ENCODE results near the gene MRPL1.

The MRPL1 gene

DNA sequence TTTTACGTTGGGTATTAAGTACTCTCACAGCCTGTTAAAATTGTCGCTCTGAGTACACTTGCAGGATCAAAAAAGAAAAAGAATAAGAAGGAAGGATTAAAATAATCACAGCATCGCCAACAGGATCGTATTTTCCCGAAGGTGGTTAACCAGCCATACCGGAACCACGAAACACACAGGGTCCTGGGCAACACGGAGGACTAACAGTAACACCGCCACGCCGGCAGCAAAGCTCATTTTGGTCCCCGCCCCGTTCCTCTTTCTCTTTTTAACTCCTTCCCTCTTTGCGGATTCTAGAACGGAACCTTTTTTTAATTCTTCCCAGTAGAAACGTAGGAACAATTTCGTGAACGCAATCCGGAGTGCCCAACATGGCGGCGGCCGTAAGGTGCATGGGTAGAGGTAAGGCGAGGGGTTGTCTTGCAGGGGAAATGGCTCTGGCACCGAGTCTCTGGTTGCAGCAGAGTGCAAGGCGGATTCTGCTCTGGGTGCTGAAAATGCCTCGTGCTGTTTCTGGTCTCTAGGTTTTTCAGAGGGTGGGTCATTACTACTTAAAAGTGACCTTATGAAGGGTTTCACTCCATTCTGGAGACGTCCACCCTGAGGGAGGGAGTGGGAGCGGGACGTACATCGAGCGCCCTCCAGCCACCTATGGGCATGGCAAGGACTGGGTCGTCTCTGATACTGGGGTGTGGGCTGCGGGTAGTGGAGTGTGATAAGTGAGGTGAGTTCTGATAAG is at the start of gene MRPL1:
MRPL1 (plus strand) TSS at position 353 of the 739 bp plus-strand sequence; CDS start at position 372, 19 bp downstream.
- DNase-seq = peak; percentile 96

DNA sequence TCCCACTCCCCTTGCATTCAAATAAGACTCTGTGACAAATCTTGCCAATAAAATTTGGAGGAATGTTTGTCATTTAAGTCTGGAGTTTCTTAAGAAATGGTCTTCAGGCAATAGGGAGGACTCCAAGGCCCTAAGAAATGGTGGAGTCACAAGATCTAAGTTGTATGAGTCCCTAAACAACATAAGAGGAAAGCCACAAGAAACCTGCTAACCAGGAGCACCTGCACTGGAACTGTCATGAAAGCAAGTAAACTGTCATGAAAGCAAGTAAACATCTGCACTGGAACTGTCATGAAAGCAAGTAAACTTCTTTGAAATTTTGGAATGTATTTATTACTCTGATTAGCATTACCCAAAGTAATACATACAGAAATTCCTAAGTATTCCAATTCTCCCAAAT is 47.0 kb upstream of the MRPL1 start:
- DNase-seq = peak; percentile 32

DNA sequence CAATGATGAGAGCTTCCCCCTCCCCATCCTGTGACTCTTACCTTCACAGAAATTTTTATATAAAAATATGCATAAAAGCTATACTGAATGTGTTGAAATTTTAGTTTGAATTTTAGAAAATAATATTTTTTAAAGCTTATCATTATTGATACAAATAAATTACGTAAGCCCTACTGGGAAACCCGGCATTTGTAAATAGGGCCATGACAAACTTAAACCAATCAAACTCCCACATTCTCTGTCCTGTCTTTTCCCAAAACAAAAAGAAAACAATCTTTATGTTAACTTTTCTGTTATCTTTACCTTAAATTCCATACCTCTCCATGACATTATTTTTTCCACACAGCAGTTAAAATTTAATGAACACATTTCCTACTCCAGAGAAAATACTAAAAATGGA is 46.1 kb upstream of the MRPL1 start:
- no peak for DNase-seq

DNA sequence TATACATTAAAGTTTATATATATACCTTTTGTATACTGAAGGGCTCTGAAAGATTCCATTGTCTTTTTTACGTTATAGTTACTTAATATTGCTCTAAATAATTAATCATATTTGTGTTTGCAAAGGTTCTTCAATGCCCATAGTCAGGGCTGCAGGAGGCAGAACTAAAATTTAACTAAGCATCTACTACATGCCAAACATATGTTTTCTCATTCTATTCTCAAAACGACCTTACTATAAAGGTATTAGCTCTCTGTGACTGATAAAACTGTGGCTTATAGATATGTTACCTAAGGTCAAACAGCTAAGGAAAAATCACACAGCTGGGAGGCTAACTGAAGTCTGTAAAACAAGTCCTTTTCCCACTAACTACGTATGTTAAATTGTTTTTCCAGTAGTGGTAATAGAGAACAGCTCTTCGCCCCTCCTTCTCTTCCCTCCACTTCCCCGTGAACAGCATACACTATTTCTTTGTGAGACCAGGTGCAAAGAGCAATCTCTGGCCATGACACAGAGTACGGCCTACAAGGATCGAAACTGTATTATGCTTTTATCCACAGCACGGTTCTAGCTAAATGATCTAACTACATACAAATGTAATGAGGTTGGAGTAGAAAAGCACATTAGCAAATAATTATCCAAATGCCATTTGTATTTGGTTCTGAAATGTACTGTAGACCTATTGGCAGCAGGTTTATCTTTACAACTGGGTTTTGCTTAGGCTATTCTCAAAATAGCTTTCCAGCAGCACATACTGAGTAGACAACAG is 45.1 kb upstream of the MRPL1 start:
- no peak for DNase-seq

DNA sequence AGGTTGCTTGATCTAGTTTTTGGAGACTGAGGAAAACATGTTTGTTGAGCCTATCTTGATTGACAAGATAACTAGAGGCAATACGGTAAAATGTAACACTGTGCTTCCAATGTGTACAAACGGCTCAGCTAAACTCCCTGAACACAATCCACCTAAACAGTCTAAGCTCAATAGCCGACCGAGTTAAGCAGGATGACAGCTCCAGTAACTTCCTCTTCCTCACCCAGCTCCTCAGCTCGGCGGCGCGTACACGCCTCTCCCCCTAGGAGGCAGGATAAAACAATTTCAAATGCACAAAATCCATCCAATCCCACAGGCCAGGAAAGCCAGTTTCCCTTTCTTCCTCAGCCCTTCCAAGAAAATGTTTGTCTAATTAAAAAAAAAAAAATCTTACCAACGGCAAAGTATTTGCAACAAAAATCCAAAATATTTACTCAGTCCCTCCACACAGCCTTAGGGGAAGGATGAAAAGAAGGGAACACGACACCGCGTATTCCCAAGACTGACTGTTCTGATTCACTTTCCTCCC is 44.5 kb upstream of the MRPL1 start:
- peak; percentile 46 for DNase-seq

DNA sequence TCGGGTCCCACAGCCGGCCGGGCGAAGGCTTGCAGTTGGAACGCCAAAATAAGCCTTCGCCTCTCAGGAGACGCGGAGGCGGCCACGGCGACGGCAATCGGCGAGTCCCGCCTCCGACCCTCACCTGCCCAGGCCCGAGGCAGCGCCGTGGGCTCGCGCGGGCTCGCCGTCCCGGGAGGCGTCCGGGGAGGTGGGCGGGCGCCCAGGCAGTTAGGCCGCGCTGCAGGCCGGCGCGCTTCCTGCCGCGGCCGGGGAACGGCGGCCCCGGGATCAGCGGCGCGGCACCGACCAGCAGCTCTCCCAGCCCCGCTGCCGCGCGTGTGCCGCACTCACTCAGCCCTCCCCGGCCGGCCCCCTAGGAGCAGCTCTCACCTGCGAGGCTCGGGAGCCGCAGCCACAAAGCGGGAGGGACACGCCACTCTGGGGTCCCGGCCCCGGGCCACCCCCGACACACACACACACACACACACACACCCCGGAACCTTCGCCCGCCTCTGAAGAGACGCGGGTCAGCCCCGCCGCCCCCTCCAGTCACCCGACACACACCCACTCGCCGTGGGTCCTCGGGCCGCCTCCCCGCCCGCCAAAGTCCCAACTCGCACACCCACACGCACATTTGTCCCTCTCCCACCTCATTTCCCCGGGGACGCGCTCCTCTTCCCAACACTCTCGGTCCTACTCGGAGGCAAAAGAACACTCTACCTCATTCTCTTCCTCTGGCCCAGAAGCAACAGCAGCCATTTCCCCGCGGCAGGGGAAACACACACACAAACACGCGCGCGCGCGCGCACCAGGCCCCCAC is 43.8 kb upstream of the MRPL1 start, which contains the start of gene CNOT6L:
CNOT6L (minus strand) TSS at position 767 of the 802 bp plus-strand sequence; CDS start at position 707, 60 bp downstream.
- DNase-seq = peak; percentile 87

DNA sequence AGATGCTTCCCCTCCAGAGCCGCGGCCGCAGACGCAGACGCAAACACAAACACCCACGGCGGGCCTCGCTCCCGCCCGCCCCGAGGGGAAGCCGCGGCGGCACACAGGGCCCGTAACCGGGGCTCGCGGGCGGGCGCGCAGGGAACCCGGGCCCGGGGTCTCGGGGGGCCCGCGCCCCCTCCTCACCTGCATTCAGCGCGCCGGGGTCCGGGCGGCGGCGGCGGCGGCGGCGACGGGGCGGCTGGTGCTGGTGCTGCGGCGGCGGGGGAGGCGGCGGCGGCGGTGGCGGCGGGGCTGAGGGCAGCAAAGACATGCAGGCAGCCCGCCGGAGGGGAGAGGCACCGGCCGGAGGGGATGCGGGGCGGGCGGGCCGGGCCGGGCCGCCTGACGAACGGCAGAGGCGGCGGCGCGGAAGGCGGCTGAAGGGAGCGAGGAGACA is 43.2 kb upstream of the MRPL1 start:
- no peak for DNase-seq

DNA sequence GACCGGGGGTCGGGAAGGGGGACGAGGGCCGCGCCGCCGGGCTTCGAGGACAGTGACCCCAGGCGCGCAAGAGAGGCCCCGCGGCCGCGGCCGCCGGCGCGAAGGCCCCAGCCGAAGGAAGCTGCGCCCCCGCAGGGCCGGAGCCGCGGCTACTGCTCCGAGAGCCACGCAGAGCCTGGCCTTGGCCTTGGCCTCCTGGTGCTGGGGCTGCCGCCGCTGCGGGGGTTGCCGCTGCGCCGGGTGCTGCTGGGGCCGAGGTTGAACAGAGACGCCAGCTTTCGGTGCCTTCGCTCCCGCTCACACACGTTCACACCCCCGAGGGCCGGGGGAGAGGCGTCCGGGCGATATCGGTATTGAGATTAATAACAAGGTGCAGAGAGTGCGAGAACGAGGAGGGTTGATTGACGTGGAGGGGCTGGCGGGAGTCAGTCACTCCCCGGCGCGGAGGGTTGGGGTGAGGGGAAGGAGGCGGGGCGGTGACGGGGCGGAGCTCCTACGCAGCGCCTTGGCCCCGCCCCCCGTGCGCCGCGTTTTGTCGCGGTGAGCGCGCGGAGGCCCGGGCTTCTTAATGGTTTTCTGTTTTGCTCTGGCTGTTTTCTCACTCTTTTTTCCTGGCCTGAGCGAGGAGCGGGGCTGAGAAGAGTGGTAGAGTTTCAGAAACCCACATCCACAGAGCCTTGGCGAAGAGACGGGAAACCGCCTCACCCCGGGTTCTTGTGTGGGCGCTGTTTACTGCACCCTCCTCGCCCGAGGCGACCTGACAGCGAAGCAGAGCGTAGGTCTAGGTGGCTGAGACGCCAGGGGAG is 42.6 kb upstream of the MRPL1 start:
- peak; percentile 92 for DNase-seq

DNA sequence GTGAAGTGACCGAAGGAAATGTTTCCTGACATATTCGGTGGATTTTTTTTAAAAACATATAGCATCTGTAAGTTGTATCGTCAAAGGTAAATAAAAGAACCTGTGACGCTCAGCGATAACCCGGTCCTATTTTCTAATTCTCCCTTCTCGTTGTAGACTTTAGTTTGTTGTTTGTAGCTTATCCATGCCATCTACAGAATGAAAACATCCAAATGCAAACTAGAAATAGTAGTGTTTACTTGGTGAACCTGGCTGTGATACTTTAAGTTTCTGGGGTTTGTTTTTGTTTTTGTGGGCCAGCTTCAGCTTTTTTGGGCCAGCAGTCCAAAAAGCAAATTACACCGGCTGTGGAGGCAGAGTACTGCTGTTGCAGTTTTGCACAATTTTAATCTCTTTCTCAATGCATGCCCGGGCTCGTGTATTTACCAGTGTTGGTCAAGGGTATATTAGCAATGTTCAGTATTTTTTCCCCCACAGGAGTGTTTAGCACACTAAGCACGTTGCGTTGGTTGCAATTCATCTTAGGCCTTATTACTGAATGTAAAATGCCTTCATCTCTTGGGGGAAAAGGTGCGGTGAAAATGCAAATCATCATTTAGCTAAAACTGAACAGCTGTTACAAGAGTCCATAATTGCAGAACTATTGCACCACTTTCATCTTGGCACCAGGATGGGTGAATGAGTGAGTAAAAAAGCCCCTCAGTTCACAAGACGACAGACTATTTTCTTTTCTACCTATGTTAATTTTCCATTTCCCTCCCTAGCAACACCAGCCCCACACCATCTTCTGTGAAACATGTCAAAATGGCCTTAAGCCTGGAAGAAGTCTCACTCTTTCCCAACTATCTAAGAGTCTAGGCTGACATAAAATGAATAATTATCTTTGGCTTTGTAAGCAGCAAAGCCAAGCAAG is 41.7 kb upstream of the MRPL1 start:
- no peak for DNase-seq

DNA sequence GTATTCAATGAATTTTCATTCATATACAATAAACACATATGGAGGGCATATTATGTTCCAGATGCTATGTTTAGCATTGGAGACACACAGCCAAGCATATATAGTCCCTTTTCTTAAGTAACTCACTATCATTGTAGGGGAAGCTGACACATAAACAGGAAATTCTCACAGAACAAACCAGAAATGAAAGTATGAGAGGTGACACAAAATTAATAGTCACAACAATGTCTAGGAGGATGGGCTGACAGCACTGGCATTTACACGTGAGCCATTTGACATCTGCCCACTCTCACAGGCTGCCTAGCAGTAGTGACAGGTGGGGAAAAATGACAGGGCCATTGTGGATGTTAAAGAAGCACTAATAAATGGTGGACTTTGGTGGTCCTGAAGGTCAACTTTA is 40.9 kb upstream of the MRPL1 start:
- DNase-seq = peak; percentile 87

DNA sequence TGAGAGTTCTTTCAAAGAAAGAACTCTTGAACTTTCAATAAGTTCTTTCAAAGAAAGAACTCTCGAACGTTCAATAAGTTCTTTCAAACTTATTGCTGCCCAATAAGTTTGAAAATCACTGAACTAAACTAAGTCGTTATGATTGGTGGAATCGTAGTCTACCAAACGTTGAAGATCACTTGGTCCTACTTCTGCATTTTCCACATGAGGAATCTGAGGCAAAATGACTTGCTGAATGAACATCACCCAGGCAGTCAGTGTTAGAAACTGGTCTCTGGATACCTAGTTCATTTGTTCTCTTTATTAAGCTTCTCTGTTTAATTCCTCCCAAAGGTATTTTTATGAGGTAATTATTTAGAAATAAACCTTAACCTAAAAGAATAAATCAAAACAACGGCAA is 36.4 kb upstream of the MRPL1 start:
- DNase-seq = no peak

DNA sequence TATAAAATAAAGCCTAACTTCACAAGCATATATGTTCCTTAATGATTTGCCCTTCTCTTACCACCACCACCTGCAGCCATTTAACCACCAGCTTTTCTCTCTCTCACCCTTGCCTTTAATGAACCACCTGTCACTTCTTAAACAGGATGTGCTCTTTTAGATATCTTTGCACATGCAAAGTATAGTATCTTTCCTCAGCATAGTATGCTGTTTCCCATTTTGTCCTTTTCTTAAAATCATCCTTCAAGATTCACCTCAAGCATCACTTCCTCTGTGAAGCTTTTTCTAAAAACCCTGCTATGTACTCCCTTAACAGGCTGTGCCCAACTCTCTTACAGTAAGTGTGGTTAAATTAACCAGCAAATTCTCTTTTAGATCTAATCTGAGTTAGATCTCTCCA is 35.3 kb upstream of the MRPL1 start:
- DNase-seq = peak; percentile 50

DNA sequence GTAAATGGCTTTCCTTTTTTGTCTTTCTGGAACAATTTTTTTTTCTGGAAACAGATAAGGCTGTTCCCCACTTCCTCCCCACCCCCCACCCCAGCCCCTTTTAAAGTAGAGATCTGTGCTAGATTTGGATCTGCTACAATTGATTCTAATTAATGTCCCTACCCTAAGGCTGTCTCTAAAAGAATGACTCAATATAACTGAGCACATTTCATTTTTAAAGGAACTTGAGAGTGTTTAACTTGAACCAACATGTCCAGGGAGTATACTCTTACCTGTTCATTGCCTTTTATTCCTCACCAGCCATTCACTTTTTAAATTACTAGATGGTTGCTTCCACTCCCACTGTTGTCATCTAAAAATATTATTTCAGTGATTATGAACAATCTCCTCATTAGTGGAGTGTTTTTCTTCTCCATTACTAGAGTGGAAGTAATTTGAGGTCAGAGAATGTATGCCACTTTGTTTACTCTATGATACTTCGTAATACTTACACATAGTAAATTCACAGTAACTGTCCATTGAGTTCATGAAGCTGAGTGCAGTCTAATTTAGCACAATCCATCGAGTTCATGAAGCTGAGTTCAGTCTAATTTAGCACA is 29.4 kb upstream of the MRPL1 start:
- no peak for DNase-seq

DNA sequence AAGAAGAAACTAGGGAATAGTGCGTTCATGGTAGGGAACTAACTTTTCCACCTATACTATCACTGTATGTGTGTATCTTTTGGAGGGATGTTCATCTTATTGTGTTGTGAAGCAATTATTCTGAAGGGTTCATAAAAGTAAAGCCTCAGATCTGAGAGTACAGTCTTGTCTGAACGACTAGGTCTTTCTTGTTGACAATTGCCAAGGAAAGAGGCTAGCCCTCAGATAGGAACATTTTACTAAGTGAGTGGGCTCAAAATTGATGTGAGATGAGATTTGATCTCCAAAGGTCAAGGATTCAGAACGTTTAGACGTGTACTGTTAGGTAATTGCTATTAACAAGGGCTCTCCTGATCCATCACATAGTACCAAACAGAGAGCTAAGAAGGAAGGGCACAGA is 28.2 kb upstream of the MRPL1 start:
- DNase-seq = no peak

DNA sequence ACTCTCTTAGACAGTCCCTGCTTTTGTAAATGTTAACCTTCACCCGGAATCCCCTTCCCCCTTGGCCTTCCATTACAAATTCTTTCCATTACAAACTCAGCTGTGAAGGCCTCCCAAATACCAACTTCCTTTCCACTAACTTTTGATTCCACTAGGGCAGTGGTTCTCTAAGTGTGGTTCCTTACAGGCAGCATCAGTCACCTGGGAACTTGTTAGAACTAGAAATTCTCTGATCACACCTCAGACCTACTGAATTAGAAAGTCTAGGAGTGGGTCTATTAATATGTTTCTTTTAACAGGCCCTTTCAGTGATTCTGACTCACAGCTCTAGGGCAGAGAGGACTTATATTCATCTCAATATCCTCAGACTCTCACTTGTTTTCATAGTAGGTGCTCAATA is 19.0 kb upstream of the MRPL1 start:
- peak; percentile 5 for DNase-seq

DNA sequence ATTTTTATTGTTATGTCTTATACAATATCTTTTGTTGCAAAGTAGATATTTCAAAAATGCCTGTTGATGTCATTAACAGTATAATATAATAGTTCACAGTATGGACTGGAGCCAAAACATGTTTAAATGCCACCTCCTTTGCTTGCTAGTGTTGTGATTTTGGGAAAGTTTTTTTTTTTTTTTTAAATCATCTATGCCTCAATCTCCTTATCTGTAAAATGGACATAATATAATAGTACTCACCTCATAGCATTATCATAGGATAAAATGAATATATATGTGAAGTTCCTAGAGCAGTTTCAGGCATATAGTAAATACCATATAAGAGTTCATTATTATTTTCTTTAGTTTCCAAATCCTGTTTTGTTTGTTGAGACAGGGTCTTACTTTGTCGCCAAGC is 18.3 kb upstream of the MRPL1 start:
- no peak for DNase-seq

DNA sequence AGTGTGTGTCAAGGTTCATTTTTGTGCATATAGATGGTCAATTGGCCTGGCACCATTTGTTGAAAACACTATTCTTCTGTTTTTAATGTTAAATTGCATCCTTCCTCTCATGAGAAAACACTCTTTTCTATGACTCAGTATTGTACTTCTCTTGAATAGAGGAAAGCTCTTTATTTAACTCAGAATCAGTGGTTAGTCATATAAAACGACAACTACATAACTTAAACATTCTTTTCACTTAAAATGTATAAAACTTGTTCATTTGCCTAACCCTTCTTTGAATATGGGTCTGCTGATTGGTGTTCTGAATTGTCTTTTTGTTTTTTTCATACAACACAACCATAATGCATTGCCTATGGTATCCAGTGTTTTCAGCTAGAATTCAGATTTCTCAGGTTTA is 17.2 kb upstream of the MRPL1 start:
- no peak for DNase-seq

DNA sequence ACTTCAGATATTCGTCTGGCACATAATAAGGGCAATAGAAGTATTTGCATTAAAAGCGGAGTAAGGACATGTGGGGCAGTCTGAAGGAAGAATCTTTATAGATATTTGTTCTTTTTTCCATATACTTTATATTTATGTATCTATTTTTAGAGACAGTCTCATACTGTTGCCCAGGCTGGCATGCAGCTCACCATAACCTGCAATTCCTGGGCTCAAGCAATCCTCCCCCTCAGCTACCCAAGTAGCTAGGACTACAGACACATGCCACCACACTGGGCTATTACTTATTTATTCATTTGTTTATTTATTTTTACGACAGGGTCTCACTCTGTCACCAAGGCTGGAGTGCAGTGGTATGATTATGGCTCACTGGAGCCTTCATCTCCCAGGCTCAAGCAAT is 16.7 kb upstream of the MRPL1 start:
- no peak for DNase-seq

DNA sequence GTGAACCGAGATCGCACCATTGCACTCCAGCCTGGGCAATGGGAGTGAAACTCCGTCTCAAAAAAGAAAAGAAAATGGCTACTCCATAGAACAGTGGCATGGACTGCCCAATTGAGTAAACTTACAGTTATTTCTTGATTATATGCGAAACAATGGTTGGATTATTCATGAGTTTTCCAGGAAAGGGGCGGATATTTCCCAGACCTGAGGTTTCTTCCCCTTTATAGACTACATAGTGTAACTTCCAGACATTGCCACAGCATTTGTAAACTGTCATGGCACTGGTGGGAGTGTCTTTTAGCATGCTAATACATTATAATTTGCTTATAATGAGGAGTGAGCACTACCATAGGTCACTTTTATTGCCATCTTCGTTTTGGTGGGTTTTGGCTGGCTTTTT is 14.1 kb upstream of the MRPL1 start:
- DNase-seq = no peak

DNA sequence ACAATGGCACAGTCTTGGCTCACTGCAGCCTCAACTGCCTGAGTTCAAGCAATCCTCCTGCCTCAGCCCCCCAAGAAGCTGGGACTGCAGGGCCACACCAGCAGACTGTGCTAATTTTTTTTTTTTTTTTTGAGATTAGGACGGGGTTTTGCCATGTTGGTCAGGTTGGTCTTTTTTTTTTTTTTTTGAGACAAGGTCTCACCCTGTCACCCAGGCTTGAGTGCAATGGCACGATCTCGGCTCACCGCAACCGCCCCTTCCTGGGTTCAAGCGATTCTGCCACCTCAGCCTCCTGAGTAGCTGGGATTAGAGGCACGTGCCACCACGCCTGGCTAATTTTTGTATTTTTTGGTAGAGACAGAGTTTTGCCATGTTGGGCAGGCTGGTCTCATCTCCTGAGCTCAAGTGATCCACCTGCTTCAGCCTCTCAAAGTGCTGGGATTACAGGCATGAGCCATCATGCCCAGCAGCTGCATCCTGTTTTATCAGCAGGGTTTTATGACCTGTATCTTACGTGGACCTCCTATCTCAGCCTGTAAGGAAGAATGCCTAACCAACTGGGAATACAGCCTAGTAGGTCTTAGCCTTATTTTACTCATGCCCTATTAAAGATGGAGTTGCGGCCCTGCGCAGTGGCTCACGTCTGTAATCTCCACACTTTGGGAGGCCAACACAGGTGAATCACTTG is 13.2 kb upstream of the MRPL1 start:
- no peak for DNase-seq

All from CD4-positive, alpha-beta T cell treated with Interleukin-4 for 4 hours (primary cell).